DOHH2 (cell line): ENCODE measurements around the gene ZNF532.

Source experiments
- CTCF ChIP-seq: fragments of 200-600 bp; sonication (generic); IDR thresholded peaks from one replicate; pipeline ENCODE4 v1.5.1; 2014; ENCODE audit warnings: antibody characterized with exemption, mild to moderate bottlenecking, low read depth, low read length; ENCODE audit not compliant: poor library complexity, severe bottlenecking
- EZH2phosphoT487 ChIP-seq: fragments of 200-600 bp; sonication (generic); IDR thresholded peaks from 2 replicates; pipeline ENCODE4 v1.6.1; 2017; ENCODE audit warnings: borderline replicate concordance, mild to moderate bottlenecking, antibody characterized with exemption, low read length, moderate library complexity, mixed read lengths

DNA sequence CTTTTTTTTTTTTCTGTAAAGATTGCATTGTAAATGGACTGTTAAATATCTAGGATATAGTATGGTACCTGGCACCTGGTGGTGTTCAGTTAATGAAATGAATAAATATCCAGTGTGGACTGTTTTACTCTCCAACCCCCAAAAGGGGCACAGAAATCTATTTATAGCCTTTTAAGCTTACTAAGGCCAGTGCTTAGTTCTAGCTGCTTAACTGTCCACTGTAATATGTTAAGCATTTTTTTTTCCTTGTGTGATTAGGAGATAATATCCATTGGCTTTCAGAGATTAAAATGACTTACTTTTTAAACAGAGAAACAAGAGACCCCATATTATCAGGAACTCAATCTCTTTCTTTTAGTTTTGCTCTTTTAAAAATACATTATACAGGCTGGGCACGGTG is 84.4 kb downstream of the ZNF532 start:
- TF ChIP-seq CTCF = no peak
- TF ChIP-seq EZH2phosphoT487 = no peak
